DOHH2 (cell line): ENCODE data around the gene DMD.

Experiments
- CTCF ChIP-seq: fragments of 200-600 bp; sonication (generic); IDR thresholded peaks from one replicate; pipeline ENCODE4 v1.5.1; 2014; ENCODE audit warnings: antibody characterized with exemption, mild to moderate bottlenecking, low read depth, low read length; ENCODE audit not compliant: poor library complexity, severe bottlenecking
- EZH2phosphoT487 ChIP-seq: fragments of 200-600 bp; sonication (generic); IDR thresholded peaks from 2 replicates; pipeline ENCODE4 v1.6.1; 2017; ENCODE audit warnings: borderline replicate concordance, mild to moderate bottlenecking, antibody characterized with exemption, low read length, moderate library complexity, mixed read lengths

- no peak for TF ChIP-seq CTCF
- TF ChIP-seq EZH2phosphoT487 = no peak
Observed at GRCh38 chrX:31653422-31653821, 1557.9 kb downstream of the DMD start.
